Upper lobe of left lung (tissue), 6 donors: ENCODE results near the gene SEMA3A. TPM values are rescaled to one million over a fixed set of nuclear protein-coding genes. Genes with fewer than 3 reads are reported as not detected.

ENCODE experiments used
- ATAC-seq, 2 donors: fragments of 200-7000 bp; cut with Tn5 transposase; one replicate each; pipeline ENCODE4 v1.9.1; 2022; ENCODE audit warnings: mild to moderate bottlenecking in 2 of 2, moderate library complexity in 2 of 2; ENCODE audit not compliant: low FRiP score in 2 of 2
- DNase-seq, 2 donors: peaks; one replicate each; pipeline ENCODE4 v3.0.0-alpha.2; 2019 to 2020
- H3K27ac ChIP-seq, 4 donors: fragments of 200-600 bp; sonication (generic); one replicate each; pipeline ENCODE4 v1.5.1; 2016 to 2019
- H3K27me3 ChIP-seq, 4 donors: fragments of 200-600 bp; sonication (generic); one replicate each; pipeline ENCODE4 v1.5.1; 2017 to 2019
- H3K36me3 ChIP-seq, 4 donors: fragments of 200-600 bp; sonication (generic); one replicate each; pipeline ENCODE4 v1.5.1; 2016 to 2019
- H3K4me1 ChIP-seq, 4 donors: fragments of 200-600 bp; sonication (generic); one replicate each; pipeline ENCODE4 v1.5.1; 2018 to 2019
- H3K4me3 ChIP-seq, 4 donors: fragments of 200-600 bp; sonication (generic); one replicate each; pipeline ENCODE4 v1.5.1; 2017 to 2019; ENCODE audit warnings: mild to moderate bottlenecking in 2 of 4, moderate library complexity in 1 of 4
- H3K9me3 ChIP-seq, 4 donors: fragments of 200-600 bp; sonication (generic); one replicate each; pipeline ENCODE4 v1.5.1; 2018 to 2019
- EP300 ChIP-seq, 4 donors: sonication (generic); formaldehyde crosslinking; IDR thresholded peaks; one replicate each; pipeline ENCODE4 v1.5.1; 2017; ENCODE audit warnings: antibody characterized with exemption in 4 of 4, control low read depth in 2 of 4
- POLR2A ChIP-seq, 4 donors: fragments of 450-650 bp; IDR thresholded peaks; one replicate each; pipeline ENCODE4 v1.5.1; 2016 to 2017; ENCODE audit warnings: antibody characterized with exemption in 4 of 4, mild to moderate bottlenecking in 2 of 4
- POLR2AphosphoS5 ChIP-seq, 2 donors: sonication (generic); formaldehyde crosslinking; IDR thresholded peaks; one replicate each; pipeline ENCODE4 v1.5.1; 2017; ENCODE audit warnings: antibody characterized with exemption in 2 of 2
- WGBS, 2 donors: methylation state at CpG; one replicate each; pipeline ENCODE4 v1.1.5; 2017 to 2018; 5-methylcytosine and 5-hydroxymethylcytosine counted together
- total RNA-seq, 6 donors: library from RNA; depleted of rRNA in 4 of 6; stranded (reverse); fragments of >200 nt in 4 of 6; gene quantifications; one replicate each; pipeline versions ENCODE4 v1.1.0 to v1.2.1, GENCODE V29; 2016 to 2021
- TF ChIP-seq, protein P1 (sequence below), 6 experiments: fragments of 450-650 bp in 4 of 6; fragments of 200-600 bp in 2 of 6; sonication (generic) in 2 of 6; IDR thresholded peaks; one replicate each; pipeline ENCODE4 v1.5.1; 2016 to 2019; ENCODE audit warnings: antibody characterized with exemption in 6 of 6
- donor health status: DM: no; HTN: no; CAD: no; lungs with moderate emphysema.
- donor health status: DM: no; HTN: yes; CAD: no; lungs with severe emphysema.

SEMA3A gene
- total RNA-seq, 6 donors from 2014 or later = 1.0 to 8.8 (median 3.1) TPM

DNA sequence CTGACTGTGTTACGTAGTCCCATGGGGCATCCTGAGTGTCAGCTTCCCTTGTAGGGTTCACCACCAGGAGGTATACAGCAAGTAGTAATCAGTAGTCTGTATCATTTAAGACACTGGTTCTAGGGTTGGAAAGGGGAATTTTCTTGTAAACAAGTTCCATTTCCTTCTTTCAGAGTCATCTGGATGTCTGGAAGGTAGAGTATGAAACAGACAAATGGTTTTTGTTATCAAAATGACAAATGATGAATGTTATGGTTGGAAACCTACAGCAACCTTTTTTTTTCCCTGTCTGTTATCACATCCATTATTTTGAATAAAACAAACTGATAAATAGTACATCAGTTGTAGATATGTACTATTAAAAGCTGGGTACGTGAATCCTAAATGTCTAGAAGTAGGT lies 19.1 kb downstream of the SEMA3A start:
- H3K4me1 ChIP-seq = no peaks in the 10 kb centered on the region
- no peaks in the 10 kb centered on the region for H3K27me3 ChIP-seq
- 84 to 96% methylated on average over 2 of the region's 2 CpGs for WGBS, 2 donors
- H3K4me3 ChIP-seq = no peak overlapping the region
- no peak for ATAC-seq
- DNase-seq = no peak
- TF ChIP-seq, protein P1, sequence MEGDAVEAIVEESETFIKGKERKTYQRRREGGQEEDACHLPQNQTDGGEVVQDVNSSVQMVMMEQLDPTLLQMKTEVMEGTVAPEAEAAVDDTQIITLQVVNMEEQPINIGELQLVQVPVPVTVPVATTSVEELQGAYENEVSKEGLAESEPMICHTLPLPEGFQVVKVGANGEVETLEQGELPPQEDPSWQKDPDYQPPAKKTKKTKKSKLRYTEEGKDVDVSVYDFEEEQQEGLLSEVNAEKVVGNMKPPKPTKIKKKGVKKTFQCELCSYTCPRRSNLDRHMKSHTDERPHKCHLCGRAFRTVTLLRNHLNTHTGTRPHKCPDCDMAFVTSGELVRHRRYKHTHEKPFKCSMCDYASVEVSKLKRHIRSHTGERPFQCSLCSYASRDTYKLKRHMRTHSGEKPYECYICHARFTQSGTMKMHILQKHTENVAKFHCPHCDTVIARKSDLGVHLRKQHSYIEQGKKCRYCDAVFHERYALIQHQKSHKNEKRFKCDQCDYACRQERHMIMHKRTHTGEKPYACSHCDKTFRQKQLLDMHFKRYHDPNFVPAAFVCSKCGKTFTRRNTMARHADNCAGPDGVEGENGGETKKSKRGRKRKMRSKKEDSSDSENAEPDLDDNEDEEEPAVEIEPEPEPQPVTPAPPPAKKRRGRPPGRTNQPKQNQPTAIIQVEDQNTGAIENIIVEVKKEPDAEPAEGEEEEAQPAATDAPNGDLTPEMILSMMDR (IDR thresholded peaks at IDR 0.05) = no peak
- TF ChIP-seq EP300 (IDR thresholded peaks at IDR 0.05) (no peak), POLR2AphosphoS5 (IDR thresholded peaks at IDR 0.05) (no peak), POLR2A (IDR thresholded peaks at IDR 0.05) (no peak)
- no peaks in the 10 kb centered on the region for H3K36me3 ChIP-seq
- H3K27ac ChIP-seq = no peak overlapping the region
- peaks cover 0 to 6% (median 0%) of the 10 kb centered on the region in 4 donors for H3K9me3 ChIP-seq

DNA sequence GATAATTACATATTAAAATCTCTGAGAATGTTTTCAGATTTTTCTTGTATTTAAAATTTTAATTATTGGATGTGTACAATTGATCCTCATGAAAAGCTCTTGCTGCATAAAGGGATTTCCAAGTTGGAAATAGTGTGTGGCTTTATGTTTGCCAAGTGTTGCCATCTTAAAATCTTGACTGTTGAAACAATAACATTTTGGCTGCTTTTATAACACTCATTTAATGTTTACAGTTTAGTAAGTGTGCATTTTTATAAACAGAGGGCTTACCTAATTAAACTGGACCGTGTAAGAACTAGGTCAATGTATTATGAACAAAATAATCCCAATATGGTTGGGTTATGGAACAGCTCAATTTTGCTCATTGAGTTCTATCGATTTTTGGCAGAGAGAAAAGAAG lies 23.9 kb downstream of the SEMA3A start:
- WGBS, 2 donors = 76 to 78% methylated on average over 2 of the region's 2 CpGs
- no peak for ATAC-seq
- Histone ChIP-seq H3K27ac (no peak overlapping the region), H3K9me3 (peaks cover 0 to 6% (median 0%) of the 10 kb centered on the region in 4 donors), H3K4me3 (no peak overlapping the region), H3K27me3 (no peaks in the 10 kb centered on the region), H3K36me3 (no peaks in the 10 kb centered on the region), H3K4me1 (no peaks in the 10 kb centered on the region)
- TF ChIP-seq POLR2AphosphoS5 (IDR thresholded peaks at IDR 0.05) (no peak), POLR2A (IDR thresholded peaks at IDR 0.05) (no peak), EP300 (IDR thresholded peaks at IDR 0.05) (no peak)
- TF ChIP-seq, protein P1 (IDR thresholded peaks at IDR 0.05) = no peak
- DNase-seq = no peak

DNA sequence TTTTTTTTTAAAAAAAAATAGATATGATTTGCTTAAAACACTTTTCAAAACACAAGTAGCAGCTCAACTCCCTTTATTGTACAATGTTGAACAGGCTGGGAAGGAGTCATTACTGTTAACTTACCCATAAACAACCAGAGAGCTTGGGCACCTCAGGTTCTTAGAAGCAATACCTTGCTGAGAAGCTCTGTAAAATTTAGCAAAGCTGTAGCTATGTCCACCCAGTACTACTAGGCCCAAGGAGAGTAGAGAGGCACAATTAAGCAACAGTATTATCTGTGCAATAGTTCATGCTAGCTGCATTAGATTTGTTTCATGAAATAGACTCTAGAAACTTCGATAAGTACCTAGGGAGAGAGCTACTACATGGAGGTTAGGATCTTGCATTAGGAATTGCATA lies 32.0 kb downstream of the SEMA3A start:
- ATAC-seq = no peak
- WGBS, 2 donors = 77 to 81% methylated on average over 1 of the region's 1 CpG
- no peaks in the 10 kb centered on the region for H3K36me3 ChIP-seq

DNA sequence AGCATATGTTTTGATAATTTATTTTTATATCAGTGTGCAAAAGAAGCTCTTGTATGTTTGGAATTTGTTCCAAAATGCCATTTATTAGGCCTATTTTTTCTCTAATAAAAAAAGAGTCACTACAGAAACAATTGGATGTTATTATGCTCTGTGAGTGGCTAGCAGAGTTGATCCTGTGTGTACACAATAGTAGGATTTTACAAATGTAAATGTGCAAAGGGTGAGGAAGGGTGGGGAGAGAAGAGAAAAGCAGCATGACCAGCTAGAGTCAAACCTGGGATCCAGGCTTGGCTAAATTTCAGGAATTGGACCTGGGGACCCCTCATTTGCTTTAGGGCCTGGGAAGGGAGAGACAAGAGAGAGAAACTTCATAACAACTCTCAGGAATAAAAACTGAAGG lies 32.5 kb downstream of the SEMA3A start:
- H3K4me1 ChIP-seq = no peaks in the 10 kb centered on the region
- H3K27me3 ChIP-seq = no peaks in the 10 kb centered on the region
- DNase-seq (no peak), ATAC-seq (no peak)
- no peaks in the 10 kb centered on the region for H3K9me3 ChIP-seq
- TF ChIP-seq POLR2A (IDR thresholded peaks at IDR 0.05) = no peak
- no peak for TF ChIP-seq POLR2AphosphoS5 (IDR thresholded peaks at IDR 0.05)
- TF ChIP-seq, protein P1 (IDR thresholded peaks at IDR 0.05) = no peak
- TF ChIP-seq EP300 (IDR thresholded peaks at IDR 0.05) = no peak
- H3K36me3 ChIP-seq = no peaks in the 10 kb centered on the region
- H3K4me3 ChIP-seq = no peak overlapping the region
- H3K27ac ChIP-seq = no peak overlapping the region

More for the DNA sequence above, 32.0 kb downstream of the SEMA3A start:
- DNase-seq = no peak
- no peaks in the 10 kb centered on the region for H3K4me1 ChIP-seq
- no peak overlapping the region for H3K4me3 ChIP-seq
- TF ChIP-seq POLR2A (IDR thresholded peaks at IDR 0.05) (no peak), EP300 (IDR thresholded peaks at IDR 0.05) (no peak), POLR2AphosphoS5 (IDR thresholded peaks at IDR 0.05) (no peak)
- TF ChIP-seq, protein P1 (IDR thresholded peaks at IDR 0.05) = no peak
- H3K27ac ChIP-seq = no peak overlapping the region
- no peaks in the 10 kb centered on the region for H3K27me3 ChIP-seq
- no peaks in the 10 kb centered on the region for H3K9me3 ChIP-seq

DNA sequence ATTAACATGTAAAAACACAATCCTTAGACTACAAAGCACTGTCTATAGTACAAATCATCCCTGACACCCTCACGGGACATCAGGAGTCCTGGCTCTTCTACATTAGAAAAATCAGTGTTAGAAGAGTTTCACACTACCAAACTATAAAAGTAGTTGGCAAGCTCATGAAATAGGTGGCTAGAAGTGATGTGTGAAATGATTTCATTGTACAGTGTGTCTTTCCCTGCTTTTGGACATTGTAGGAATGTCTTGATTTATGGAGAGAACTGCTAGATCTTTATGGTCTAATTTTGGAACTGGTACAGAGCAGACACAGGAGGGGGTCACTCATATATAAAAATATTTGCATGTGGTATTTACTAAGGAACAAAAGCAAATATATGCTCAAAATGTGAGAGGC lies 33.2 kb downstream of the SEMA3A start:
- 93 to 94% methylated on average over 1 of the region's 1 CpG for WGBS, 2 donors

More for the DNA sequence above, 33.2 kb downstream of the SEMA3A start:
- H3K27ac ChIP-seq = no peak overlapping the region
- H3K27me3 ChIP-seq = no peaks in the 10 kb centered on the region
- no peaks in the 10 kb centered on the region for H3K36me3 ChIP-seq
- no peaks in the 10 kb centered on the region for H3K4me1 ChIP-seq
- ATAC-seq (no peak), DNase-seq (no peak)
- H3K4me3 ChIP-seq = no peak overlapping the region
- TF ChIP-seq POLR2A (IDR thresholded peaks at IDR 0.05) = no peak
- TF ChIP-seq EP300 (IDR thresholded peaks at IDR 0.05) = no peak
- TF ChIP-seq POLR2AphosphoS5 (IDR thresholded peaks at IDR 0.05) = no peak
- TF ChIP-seq, protein P1 (IDR thresholded peaks at IDR 0.05) = no peak
- H3K9me3 ChIP-seq = no peaks in the 10 kb centered on the region
